ENCODE measurements around the gene ITPR3. TPM values are rescaled to one million over a fixed set of nuclear protein-coding genes. Genes with fewer than 3 reads are reported as not detected.

ITPR3 gene
- total RNA-seq, 4 donors from 2014 or later, result 11.8 to 25.0 (median 19.6) TPM

- peaks cover 0 to 93% of the 10 kb centered on the region in 2 donors for H3K36me3 ChIP-seq
- H3K9me3 ChIP-seq, result no peaks in the 10 kb centered on the region
- no peak for ATAC-seq
- peaks cover 0 to 30% (median 9%) of the 10 kb centered on the region in 3 donors for H3K4me1 ChIP-seq
- no peaks in the 10 kb centered on the region for H3K27me3 ChIP-seq
- TF ChIP-seq CTCF (IDR thresholded peaks at IDR 0.05) (no peak), EP300 (IDR thresholded peaks at IDR 0.05) (no peak), POLR2A (IDR thresholded peaks at IDR 0.05) (no peak), POLR2AphosphoS5 (IDR thresholded peaks at IDR 0.05) (no peak)
- H3K4me3 ChIP-seq, result no peak overlapping the region
- H3K27ac ChIP-seq, result no peak overlapping the region
- 90 to 96% methylated on average over 2 to 4 of the region's 10 CpGs for WGBS, 2 donors (ENCODE audit: low coverage in 1 of 2)
Measured at GRCh38 chr6:33689879-33690278, 68.8 kb downstream of the ITPR3 start.

DNA sequence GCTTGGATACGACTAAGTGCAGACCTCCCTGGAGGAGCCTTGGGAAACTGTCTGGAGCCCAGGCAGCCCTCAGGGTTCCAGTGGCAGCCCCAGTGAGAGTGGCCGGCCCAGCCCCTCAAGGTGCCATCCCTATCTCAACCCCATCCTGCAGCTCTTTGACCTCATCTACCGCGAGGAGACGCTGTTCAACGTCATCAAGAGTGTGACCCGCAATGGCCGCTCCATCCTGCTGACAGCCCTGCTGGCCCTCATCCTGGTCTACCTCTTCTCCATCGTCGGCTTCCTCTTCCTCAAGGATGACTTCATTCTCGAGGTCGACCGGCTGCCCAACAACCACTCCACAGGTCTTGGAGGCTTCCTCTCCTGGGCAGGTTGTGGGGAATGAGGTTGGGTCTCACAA lies 69.6 kb downstream of the ITPR3 start:
- no peak overlapping the region for H3K4me3 ChIP-seq
- H3K9me3 ChIP-seq, result no peaks in the 10 kb centered on the region
- no peak for TF ChIP-seq EP300 (IDR thresholded peaks at IDR 0.05)
- TF ChIP-seq CTCF (IDR thresholded peaks at IDR 0.05), result no peak
- TF ChIP-seq POLR2A (IDR thresholded peaks at IDR 0.05), result no peak
- TF ChIP-seq POLR2AphosphoS5 (IDR thresholded peaks at IDR 0.05), result no peak
- ATAC-seq, result no peak
- no peaks in the 10 kb centered on the region for H3K27me3 ChIP-seq
- peaks cover 0 to 39% (median 14%) of the 10 kb centered on the region in 3 donors for H3K4me1 ChIP-seq
- peaks cover 0 to 93% of the 10 kb centered on the region in 2 donors for H3K36me3 ChIP-seq
- no peak overlapping the region for H3K27ac ChIP-seq
- WGBS, 2 donors (ENCODE audit: low coverage in 1 of 2), result no CpG with 5 or more reads among the region's 13 CpGs

GRCh38 chr6:33691456-33692077 lies 70.4 kb downstream of the ITPR3 start:
- no peaks in the 10 kb centered on the region for H3K27me3 ChIP-seq
- TF ChIP-seq EP300 (IDR thresholded peaks at IDR 0.05) (no peak), POLR2A (IDR thresholded peaks at IDR 0.05) (no peak), POLR2AphosphoS5 (IDR thresholded peaks at IDR 0.05) (no peak), CTCF (IDR thresholded peaks at IDR 0.05) (no peak)
- H3K4me3 ChIP-seq, result no peak overlapping the region
- WGBS, 2 donors (ENCODE audit: low coverage in 1 of 2), result 53% methylated on average over 3 of the region's 15 CpGs; no CpG with 5 or more reads in 1 of the 2 donors
- no peak overlapping the region for H3K27ac ChIP-seq
- H3K4me1 ChIP-seq, result peaks cover 0 to 47% (median 18%) of the 10 kb centered on the region in 3 donors
- peaks cover 0 to 93% of the 10 kb centered on the region in 2 donors for H3K36me3 ChIP-seq
- H3K9me3 ChIP-seq, result no peaks in the 10 kb centered on the region
- ATAC-seq, result no peak

- Histone ChIP-seq H3K4me3 (no peak overlapping the region), H3K27me3 (no peaks in the 10 kb centered on the region), H3K4me1 (peaks cover 0 to 53% (median 25%) of the 10 kb centered on the region in 3 donors), H3K36me3 (peaks cover 0 to 91% of the 10 kb centered on the region in 2 donors), H3K9me3 (no peaks in the 10 kb centered on the region), H3K27ac (no peak overlapping the region)
- no peak for ATAC-seq
- TF ChIP-seq POLR2AphosphoS5 (IDR thresholded peaks at IDR 0.05) (no peak), EP300 (IDR thresholded peaks at IDR 0.05) (no peak), CTCF (IDR thresholded peaks at IDR 0.05) (no peak), POLR2A (IDR thresholded peaks at IDR 0.05) (no peak)
- 83 to 100% methylated on average over 5 to 11 of the region's 12 CpGs for WGBS, 2 donors (ENCODE audit: low coverage in 1 of 2)
Measured at GRCh38 chr6:33692078-33692759, 71.1 kb downstream of the ITPR3 start.

DNA sequence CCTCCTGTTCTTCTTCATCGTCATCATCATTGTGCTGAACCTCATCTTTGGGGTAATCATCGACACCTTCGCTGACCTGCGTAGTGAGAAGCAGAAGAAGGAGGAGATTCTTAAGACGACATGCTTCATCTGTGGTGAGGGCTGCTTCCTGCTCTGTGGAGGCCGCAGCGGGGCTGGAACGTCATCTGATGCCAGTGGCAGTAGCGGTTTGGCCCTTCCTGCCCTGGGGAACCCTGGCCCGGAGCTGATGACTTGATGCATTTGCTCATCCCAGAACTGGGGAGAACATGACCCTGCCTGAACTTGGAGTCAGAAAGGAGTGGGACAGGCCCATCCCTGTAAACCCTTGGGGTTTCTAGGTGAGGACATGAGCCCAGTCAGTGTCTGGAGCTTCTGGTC lies 71.6 kb downstream of the ITPR3 start:
- Histone ChIP-seq H3K4me3 (no peak overlapping the region), H3K4me1 (peaks cover 0 to 59% (median 25%) of the 10 kb centered on the region in 3 donors), H3K27ac (no peak overlapping the region), H3K9me3 (no peaks in the 10 kb centered on the region), H3K27me3 (no peaks in the 10 kb centered on the region), H3K36me3 (peaks cover 0 to 91% of the 10 kb centered on the region in 2 donors)
- no peak for ATAC-seq
- TF ChIP-seq CTCF (IDR thresholded peaks at IDR 0.05) (no peak), EP300 (IDR thresholded peaks at IDR 0.05) (no peak), POLR2A (IDR thresholded peaks at IDR 0.05) (no peak), POLR2AphosphoS5 (IDR thresholded peaks at IDR 0.05) (no peak)
- WGBS, 2 donors (ENCODE audit: low coverage in 1 of 2), result 100% methylated on average over 1 to 2 of the region's 10 CpGs
